Large intestine (tissue), 3 donors: Measurements from ENCODE around the gene XKR3. TPM values are rescaled to one million over a fixed set of nuclear protein-coding genes. Genes with fewer than 3 reads are reported as not detected.

Source experiments
- DNase-seq, 2 donors: peaks; one replicate each; pipeline versions ENCODE4 v3.0.0 to v3.0.0-alpha.2; 2013
- H3K27ac ChIP-seq: one replicate; pipeline ENCODE4 v1.5.1; 2013; ENCODE audit warnings: low read length
- H3K27me3 ChIP-seq: 2 replicates; pipeline ENCODE4 v1.6.1; 2013; ENCODE audit warnings: low read length; ENCODE audit not compliant: control insufficient read depth, insufficient read depth
- H3K36me3 ChIP-seq: 2 replicates; pipeline ENCODE4 v1.6.1; 2013; ENCODE audit warnings: low read length; ENCODE audit not compliant: control insufficient read depth, insufficient read depth
- H3K4me1 ChIP-seq: one replicate; pipeline ENCODE4 v1.6.1; 2013; ENCODE audit warnings: low read length; ENCODE audit not compliant: control insufficient read depth, insufficient read depth
- H3K4me3 ChIP-seq: one replicate; pipeline ENCODE4 v1.5.1; 2013; ENCODE audit warnings: low read length
- H3K9me3 ChIP-seq: one replicate; pipeline ENCODE4 v1.6.1; 2013; ENCODE audit warnings: mild to moderate bottlenecking, low read depth, low read length, moderate library complexity; ENCODE audit not compliant: control insufficient read depth
- WGBS: methylation state at CpG from one replicate; pipeline ENCODE4 v1.1.5; 2013; ENCODE audit warnings: low lambda C conversion rate; ENCODE audit not compliant: insufficient coverage; 5-methylcytosine and 5-hydroxymethylcytosine counted together
- polyA plus RNA-seq: library from polyadenylated mRNA; unstranded; fragments of 120-200 nt; gene quantifications from one replicate; pipeline ENCODE4 v1.2.1, GENCODE V29; 2013

Gene XKR3
- polyA plus RNA-seq, 1 donor = not detected

- no peaks in the 10 kb centered on the region for H3K27me3 ChIP-seq
- no peak overlapping the region for H3K27ac ChIP-seq
- no peaks in the 10 kb centered on the region for H3K9me3 ChIP-seq
- H3K4me1 ChIP-seq = no peaks in the 10 kb centered on the region
- WGBS = 93% methylated on average over 2 of the region's 3 CpGs
- H3K4me3 ChIP-seq = no peak overlapping the region
- H3K36me3 ChIP-seq = no peaks in the 10 kb centered on the region
- DNase-seq = no peak
Observed at GRCh38 chr22:16838073-16838472, 12.9 kb upstream of the XKR3 start.

- no peaks in the 10 kb centered on the region for H3K4me1 ChIP-seq
- no peaks in the 10 kb centered on the region for H3K27me3 ChIP-seq
- no peak for DNase-seq
- WGBS = 100% methylated on average over 1 of the region's 1 CpG
- no peaks in the 10 kb centered on the region for H3K9me3 ChIP-seq
- no peak overlapping the region for H3K27ac ChIP-seq
- H3K36me3 ChIP-seq = no peaks in the 10 kb centered on the region
- no peak overlapping the region for H3K4me3 ChIP-seq
Observed at GRCh38 chr22:16834971-16835370, 9.8 kb upstream of the XKR3 start.

- Histone ChIP-seq H3K27ac (no peak overlapping the region), H3K36me3 (no peaks in the 10 kb centered on the region), H3K4me3 (no peak overlapping the region), H3K4me1 (no peaks in the 10 kb centered on the region), H3K9me3 (no peaks in the 10 kb centered on the region), H3K27me3 (no peaks in the 10 kb centered on the region)
- WGBS = no CpG with 5 or more reads among the region's 5 CpGs
- DNase-seq = no peak
Observed at GRCh38 chr22:16831257-16831656, 6.0 kb upstream of the XKR3 start.

GRCh38 chr22:16829985-16830384 lies 4.8 kb upstream of the XKR3 start:
- no peaks in the 10 kb centered on the region for H3K36me3 ChIP-seq
- H3K4me3 ChIP-seq = no peak overlapping the region
- H3K9me3 ChIP-seq = no peaks in the 10 kb centered on the region
- H3K27me3 ChIP-seq = no peaks in the 10 kb centered on the region
- no peak overlapping the region for H3K27ac ChIP-seq
- no peak for DNase-seq
- WGBS = 51% methylated on average over 2 of the region's 3 CpGs
- no peaks in the 10 kb centered on the region for H3K4me1 ChIP-seq

- H3K27ac ChIP-seq = no peak overlapping the region
- H3K27me3 ChIP-seq = no peaks in the 10 kb centered on the region
- H3K4me1 ChIP-seq = no peaks in the 10 kb centered on the region
- no peak for DNase-seq
- WGBS = 100% methylated on average over 2 of the region's 4 CpGs
- H3K4me3 ChIP-seq = no peak overlapping the region
- H3K9me3 ChIP-seq = no peaks in the 10 kb centered on the region
- no peaks in the 10 kb centered on the region for H3K36me3 ChIP-seq
Observed at GRCh38 chr22:16828876-16829275, 3.7 kb upstream of the XKR3 start.

GRCh38 chr22:16827506-16827905 lies 2.3 kb upstream of the XKR3 start:
- 88% methylated on average over 1 of the region's 1 CpG for WGBS
- Histone ChIP-seq H3K36me3 (no peaks in the 10 kb centered on the region), H3K4me3 (no peak overlapping the region), H3K27ac (no peak overlapping the region), H3K27me3 (no peaks in the 10 kb centered on the region), H3K9me3 (no peaks in the 10 kb centered on the region), H3K4me1 (no peaks in the 10 kb centered on the region)
- DNase-seq = no peak

- Histone ChIP-seq H3K9me3 (no peaks in the 10 kb centered on the region), H3K36me3 (no peaks in the 10 kb centered on the region)
Observed at GRCh38 chr22:16819249-16819648, 6.0 kb downstream of the XKR3 start.

GRCh38 chr22:16818538-16818937 lies 6.7 kb downstream of the XKR3 start:
- Histone ChIP-seq H3K27ac (no peak overlapping the region), H3K4me3 (no peak overlapping the region), H3K27me3 (no peaks in the 10 kb centered on the region), H3K9me3 (no peaks in the 10 kb centered on the region), H3K36me3 (no peaks in the 10 kb centered on the region), H3K4me1 (no peaks in the 10 kb centered on the region)
- WGBS = no CpG with 5 or more reads among the region's 2 CpGs
- no peak for DNase-seq

More at GRCh38 chr22:16819249-16819648, 6.0 kb downstream of the XKR3 start:
- Histone ChIP-seq H3K27me3 (no peaks in the 10 kb centered on the region), H3K4me3 (no peak overlapping the region), H3K4me1 (no peaks in the 10 kb centered on the region), H3K27ac (no peak overlapping the region)
- no peak for DNase-seq

GRCh38 chr22:16815073-16815472 lies 10.1 kb downstream of the XKR3 start:
- H3K27me3 ChIP-seq = no peaks in the 10 kb centered on the region

GRCh38 chr22:16810188-16810802 lies 14.9 kb downstream of the XKR3 start:
- no peak overlapping the region for H3K4me3 ChIP-seq
- DNase-seq = no peak
- no peaks in the 10 kb centered on the region for H3K36me3 ChIP-seq
- WGBS = 78% methylated on average over 4 of the region's 4 CpGs
- no peaks in the 10 kb centered on the region for H3K4me1 ChIP-seq
- no peaks in the 10 kb centered on the region for H3K27me3 ChIP-seq
- H3K27ac ChIP-seq = no peak overlapping the region
- no peaks in the 10 kb centered on the region for H3K9me3 ChIP-seq

More at GRCh38 chr22:16815073-16815472, 10.1 kb downstream of the XKR3 start:
- Histone ChIP-seq H3K4me3 (no peak overlapping the region), H3K36me3 (no peaks in the 10 kb centered on the region), H3K4me1 (no peaks in the 10 kb centered on the region), H3K27ac (no peak overlapping the region), H3K9me3 (no peaks in the 10 kb centered on the region)
- WGBS = no CpG with 5 or more reads among the region's 1 CpG
- DNase-seq = no peak

- DNase-seq = no peak
- Histone ChIP-seq H3K27me3 (no peaks in the 10 kb centered on the region), H3K36me3 (no peaks in the 10 kb centered on the region), H3K27ac (no peak overlapping the region), H3K4me1 (no peaks in the 10 kb centered on the region), H3K4me3 (no peak overlapping the region), H3K9me3 (no peaks in the 10 kb centered on the region)
- 88% methylated on average over 2 of the region's 2 CpGs for WGBS
Observed at GRCh38 chr22:16808744-16809143, 16.5 kb downstream of the XKR3 start.
